Measurements from ENCODE around the gene SRGAP1.

SRGAP1 gene

DNA sequence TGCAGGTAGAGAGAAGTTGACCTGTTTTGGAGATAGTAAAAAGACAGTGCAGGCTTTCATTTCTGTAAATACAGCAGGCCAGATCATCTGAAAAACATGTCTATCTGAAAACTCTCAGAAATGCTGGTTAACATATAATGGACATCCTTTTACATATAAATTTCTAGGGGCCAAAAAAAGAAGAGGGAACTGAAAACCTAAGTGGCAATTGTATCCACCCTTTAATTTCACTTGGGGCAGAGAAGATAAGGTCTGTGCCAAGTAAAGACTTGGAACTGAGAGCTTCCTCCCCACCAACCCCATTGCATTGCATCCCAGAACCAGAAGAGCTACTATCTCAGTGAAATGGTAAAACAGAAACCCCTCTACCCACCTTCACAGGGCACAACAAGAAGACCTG, 141.0 kb downstream of the SRGAP1 start:
- H3K4me3 Mint-ChIP-seq: no peak overlapping the region
- H3K36me3 Mint-ChIP-seq (ENCODE audit: low read depth): no peaks in the 10 kb centered on the region
- no peaks in the 10 kb centered on the region for H3K27me3 Mint-ChIP-seq (ENCODE audit: low read depth, poor library complexity)
- H3K4me1 Mint-ChIP-seq: peaks cover 5% of the 10 kb centered on the region
- no peak overlapping the region for H3K27ac Mint-ChIP-seq
- TF ChIP-seq, protein P1, sequence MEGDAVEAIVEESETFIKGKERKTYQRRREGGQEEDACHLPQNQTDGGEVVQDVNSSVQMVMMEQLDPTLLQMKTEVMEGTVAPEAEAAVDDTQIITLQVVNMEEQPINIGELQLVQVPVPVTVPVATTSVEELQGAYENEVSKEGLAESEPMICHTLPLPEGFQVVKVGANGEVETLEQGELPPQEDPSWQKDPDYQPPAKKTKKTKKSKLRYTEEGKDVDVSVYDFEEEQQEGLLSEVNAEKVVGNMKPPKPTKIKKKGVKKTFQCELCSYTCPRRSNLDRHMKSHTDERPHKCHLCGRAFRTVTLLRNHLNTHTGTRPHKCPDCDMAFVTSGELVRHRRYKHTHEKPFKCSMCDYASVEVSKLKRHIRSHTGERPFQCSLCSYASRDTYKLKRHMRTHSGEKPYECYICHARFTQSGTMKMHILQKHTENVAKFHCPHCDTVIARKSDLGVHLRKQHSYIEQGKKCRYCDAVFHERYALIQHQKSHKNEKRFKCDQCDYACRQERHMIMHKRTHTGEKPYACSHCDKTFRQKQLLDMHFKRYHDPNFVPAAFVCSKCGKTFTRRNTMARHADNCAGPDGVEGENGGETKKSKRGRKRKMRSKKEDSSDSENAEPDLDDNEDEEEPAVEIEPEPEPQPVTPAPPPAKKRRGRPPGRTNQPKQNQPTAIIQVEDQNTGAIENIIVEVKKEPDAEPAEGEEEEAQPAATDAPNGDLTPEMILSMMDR (IDR thresholded peaks at IDR 0.05): no peak
- H3K9me3 Mint-ChIP-seq: no peaks in the 10 kb centered on the region
- no peak for DNase-seq

DNA sequence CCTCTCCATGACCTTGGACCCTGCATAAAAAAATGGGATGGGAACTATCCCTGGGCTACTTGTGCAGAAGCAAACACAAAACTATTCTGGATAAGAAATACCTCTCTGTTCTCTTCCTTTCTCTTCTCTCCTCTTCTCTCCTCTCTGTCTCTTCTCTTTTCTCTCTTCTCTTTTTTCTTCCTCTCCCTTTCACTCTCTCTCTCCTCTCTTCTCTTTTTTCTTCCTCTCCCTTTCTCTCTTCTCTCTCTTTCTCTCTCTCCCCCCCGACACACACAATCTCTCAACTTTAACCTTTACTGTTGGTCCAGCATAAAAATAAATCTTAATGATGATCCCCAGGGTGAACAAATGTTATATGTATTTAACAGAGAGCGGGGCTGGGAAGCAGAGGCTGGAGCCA, 141.4 kb downstream of the SRGAP1 start:
- H3K4me1 Mint-ChIP-seq: peaks cover 5% of the 10 kb centered on the region
- TF ChIP-seq, protein P1 (IDR thresholded peaks at IDR 0.05): no peak

DNA sequence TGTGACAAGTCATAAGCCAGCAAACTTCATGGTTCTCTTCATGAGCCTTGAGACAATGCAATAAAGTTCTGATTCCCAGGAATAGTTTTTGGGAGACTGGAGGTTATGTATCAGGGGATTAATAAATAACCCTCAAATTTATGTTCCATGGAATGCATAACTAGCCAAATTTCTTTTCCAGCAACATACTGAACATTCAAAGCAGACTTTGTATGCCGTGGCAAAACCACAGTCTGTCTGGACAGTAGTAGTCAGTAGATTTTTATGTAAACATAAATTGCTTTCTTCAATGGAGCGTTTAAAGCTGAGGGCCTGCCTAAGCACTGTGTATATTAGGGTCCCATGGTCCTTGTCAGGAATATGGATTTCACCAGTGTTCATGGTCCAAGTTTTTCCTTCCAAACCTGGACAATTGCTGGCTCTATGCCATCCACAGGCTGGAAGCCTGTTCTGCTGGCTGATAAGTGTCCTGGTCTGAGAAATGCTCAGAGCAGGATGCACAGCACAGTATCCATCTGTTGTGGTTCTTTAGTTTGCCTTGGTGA, 144.9 kb downstream of the SRGAP1 start:
- H3K36me3 Mint-ChIP-seq (ENCODE audit: low read depth): no peaks in the 10 kb centered on the region
- H3K4me3 Mint-ChIP-seq: no peak overlapping the region
- TF ChIP-seq, protein P1 (IDR thresholded peaks at IDR 0.05): no peak
- no peaks in the 10 kb centered on the region for H3K4me1 Mint-ChIP-seq
- H3K9me3 Mint-ChIP-seq: no peaks in the 10 kb centered on the region
- DNase-seq: no peak
- H3K27ac Mint-ChIP-seq: no peak overlapping the region
- H3K27me3 Mint-ChIP-seq (ENCODE audit: low read depth, poor library complexity): no peaks in the 10 kb centered on the region

More for the DNA sequence above, 141.4 kb downstream of the SRGAP1 start:
- no peak for DNase-seq
- H3K9me3 Mint-ChIP-seq: no peaks in the 10 kb centered on the region
- H3K36me3 Mint-ChIP-seq (ENCODE audit: low read depth): no peaks in the 10 kb centered on the region
- no peak overlapping the region for H3K27ac Mint-ChIP-seq
- H3K27me3 Mint-ChIP-seq (ENCODE audit: low read depth, poor library complexity): no peaks in the 10 kb centered on the region
- no peak overlapping the region for H3K4me3 Mint-ChIP-seq

DNA sequence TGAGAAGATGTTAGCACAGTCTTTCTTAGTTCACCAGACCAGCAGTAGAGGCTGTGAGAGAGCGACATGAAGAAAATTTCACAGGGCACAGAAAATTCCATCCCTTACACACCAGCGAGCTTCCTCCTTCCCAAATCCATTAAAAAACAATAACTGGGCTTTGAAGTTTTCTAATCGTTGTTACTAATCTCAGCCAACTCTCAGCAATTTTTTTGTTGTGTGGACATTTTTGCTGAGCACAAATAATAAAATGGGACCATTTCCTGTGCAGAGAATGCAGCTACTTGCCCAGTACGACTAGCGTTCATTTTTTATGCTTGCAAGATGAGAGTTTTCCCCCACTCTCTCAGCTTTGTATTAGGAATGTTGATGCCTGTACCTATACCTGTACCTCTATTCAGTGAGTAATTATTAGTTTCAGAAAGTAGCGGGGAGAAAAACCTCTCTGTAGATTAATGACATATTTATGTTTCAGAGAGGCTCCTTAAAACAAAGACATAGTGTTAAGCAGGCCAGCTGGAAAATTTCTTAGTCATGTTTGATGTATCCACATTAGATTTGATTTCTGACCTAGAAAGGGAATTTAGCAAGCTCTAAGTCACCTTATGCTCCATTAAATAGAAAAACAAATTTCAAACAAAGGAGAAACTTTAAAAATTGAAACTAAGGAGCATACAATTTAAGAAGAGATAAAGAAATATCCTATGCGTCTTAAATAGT, 146.5 kb downstream of the SRGAP1 start:
- H3K27me3 Mint-ChIP-seq (ENCODE audit: low read depth, poor library complexity): no peaks in the 10 kb centered on the region
- no peak for DNase-seq
- H3K4me1 Mint-ChIP-seq: no peaks in the 10 kb centered on the region
- TF ChIP-seq, protein P1 (IDR thresholded peaks at IDR 0.05): no peak
- H3K36me3 Mint-ChIP-seq (ENCODE audit: low read depth): no peaks in the 10 kb centered on the region
- no peaks in the 10 kb centered on the region for H3K9me3 Mint-ChIP-seq
- H3K27ac Mint-ChIP-seq: no peak overlapping the region
- H3K4me3 Mint-ChIP-seq: no peak overlapping the region

DNA sequence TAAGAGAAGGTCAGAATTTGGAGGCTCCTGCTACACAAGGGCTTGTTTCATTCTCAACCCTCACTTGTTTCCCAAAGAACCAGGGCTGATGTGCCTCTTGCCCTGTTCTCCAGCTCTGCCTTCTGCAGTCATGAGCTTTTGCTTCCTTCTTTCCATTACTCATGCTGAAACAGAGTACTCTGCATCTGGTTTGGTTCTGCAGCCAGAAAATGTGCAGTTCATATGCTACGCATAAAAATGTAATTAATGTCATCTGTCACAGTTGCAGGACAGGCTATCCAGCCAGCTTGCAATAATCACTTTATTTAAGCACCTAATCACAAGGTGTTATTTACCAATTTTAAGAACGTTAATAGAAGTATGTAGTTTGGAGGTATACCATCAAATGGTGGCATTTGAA, 150.2 kb downstream of the SRGAP1 start:
- TF ChIP-seq, protein P1 (IDR thresholded peaks at IDR 0.05): no peak
- no peaks in the 10 kb centered on the region for H3K27me3 Mint-ChIP-seq (ENCODE audit: low read depth, poor library complexity)
- no peak overlapping the region for H3K4me3 Mint-ChIP-seq
- no peaks in the 10 kb centered on the region for H3K36me3 Mint-ChIP-seq (ENCODE audit: low read depth)
- no peaks in the 10 kb centered on the region for H3K9me3 Mint-ChIP-seq
- no peak for DNase-seq
- peaks cover 2% of the 10 kb centered on the region for H3K4me1 Mint-ChIP-seq
- H3K27ac Mint-ChIP-seq: no peak overlapping the region

DNA sequence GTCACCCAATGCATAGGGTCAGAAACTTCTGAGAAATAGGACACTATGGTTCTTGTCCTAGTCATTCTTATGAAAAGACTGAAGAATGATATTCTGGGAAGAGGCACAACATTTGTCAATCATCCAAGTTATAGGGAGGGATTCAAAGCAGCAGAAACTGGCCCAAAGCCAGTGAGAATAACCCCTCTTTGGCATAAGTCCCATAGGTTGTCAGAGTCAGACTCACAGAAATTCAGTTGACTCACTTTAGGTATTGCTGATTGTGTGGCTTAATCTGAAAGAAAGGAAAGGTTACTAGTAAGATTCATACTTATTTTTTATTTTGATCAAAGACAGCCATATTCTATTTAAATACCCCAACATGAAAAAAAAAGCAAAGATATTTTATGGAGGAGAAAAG, 151.0 kb downstream of the SRGAP1 start:
- no peaks in the 10 kb centered on the region for H3K27me3 Mint-ChIP-seq (ENCODE audit: low read depth, poor library complexity)
- H3K4me1 Mint-ChIP-seq: peaks cover 8% of the 10 kb centered on the region
- H3K9me3 Mint-ChIP-seq: no peaks in the 10 kb centered on the region
- H3K4me3 Mint-ChIP-seq: no peak overlapping the region
- TF ChIP-seq, protein P1 (IDR thresholded peaks at IDR 0.05): no peak
- no peak overlapping the region for H3K27ac Mint-ChIP-seq
- no peak for DNase-seq
- H3K36me3 Mint-ChIP-seq (ENCODE audit: low read depth): no peaks in the 10 kb centered on the region
